Heart left ventricle (tissue), 16 donors: ENCODE results near the gene AAMDC. TPM values are rescaled to one million over a fixed set of nuclear protein-coding genes. Genes with fewer than 3 reads are reported as not detected.
A peak's percentile ranks its signal among the peaks of the same experiment; 100 is the strongest.

Experiments used
- ATAC-seq, 4 donors: fragments of 200-7000 bp; cut with Tn5 transposase; one replicate each; pipeline ENCODE4 v1.9.1; 2020 to 2022; ENCODE audit warnings: moderate library complexity in 4 of 4, mild to moderate bottlenecking in 3 of 4, moderate number of reproducible peaks in 1 of 4
- DNase-seq, 5 donors: peaks; one replicate each; pipeline ENCODE4 v3.0.0-alpha.2; 2020
- H3K27ac ChIP-seq, 12 donors: fragments of 200-600 bp; sonication (generic) in 4 of 12; one replicate each; pipeline versions ENCODE4 v1.5.0 to v1.8.0; 2016 to 2022; ENCODE audit warnings: mild to moderate bottlenecking in 2 of 12
- H3K27me3 ChIP-seq, 9 donors: fragments of 200-600 bp; sonication (generic) in 2 of 9; one replicate each; pipeline versions ENCODE4 v1.5.1 to v1.8.0; 2016 to 2022; ENCODE audit warnings: mild to moderate bottlenecking in 3 of 9
- H3K36me3 ChIP-seq, 9 donors: fragments of 200-600 bp; sonication (generic) in 2 of 9; one replicate each; pipeline versions ENCODE4 v1.5.0 to v1.8.0; 2018 to 2022; ENCODE audit warnings: mild to moderate bottlenecking in 2 of 9
- H3K4me1 ChIP-seq, 12 donors: fragments of 200-600 bp; sonication (generic) in 4 of 12; one replicate each; pipeline versions ENCODE4 v1.5.0 to v1.8.0; 2016 to 2022; ENCODE audit warnings: mild to moderate bottlenecking in 3 of 12
- H3K4me3 ChIP-seq, 12 donors: fragments of 200-600 bp; sonication (generic) in 4 of 12; one replicate each; pipeline versions ENCODE4 v1.5.0 to v1.8.0; 2017 to 2022; ENCODE audit warnings: mild to moderate bottlenecking in 9 of 12, moderate library complexity in 4 of 12
- H3K9me3 ChIP-seq, 12 donors: fragments of 200-600 bp; sonication (generic) in 4 of 12; one replicate each; pipeline versions ENCODE4 v1.5.0 to v1.8.0; 2016 to 2022; ENCODE audit warnings: mild to moderate bottlenecking in 1 of 12
- CTCF ChIP-seq, 12 donors: fragments of 200-600 bp; sonication (generic) in 4 of 12; IDR thresholded peaks; one replicate each; pipeline versions ENCODE4 v1.5.0 to v1.8.0; 2018 to 2022; ENCODE audit warnings: antibody characterized with exemption in 12 of 12, mild to moderate bottlenecking in 5 of 12
- POLR2A ChIP-seq, 2 donors: fragments of 450-650 bp; IDR thresholded peaks; one replicate each; pipeline ENCODE4 v1.6.1; 2017; ENCODE audit warnings: antibody characterized with exemption in 2 of 2, mild to moderate bottlenecking in 2 of 2, moderate library complexity in 2 of 2
- WGBS, 4 donors: extraction: QIAGEN DNeasy Blood & Tissue Kit in 2 of 4; methylation state at CpG; one replicate each; pipeline versions ENCODE4 v1.1.5 to v1.1.7; 2013 to 2018; 5-methylcytosine and 5-hydroxymethylcytosine counted together
- intact Hi-C, 10 donors: fragments of 100-400 bp; cut with DNase I; formaldehyde crosslinking; loops; one replicate each; pipeline versions ENCODE4 v1.11.1 to v1.14.2; 2022
- polyA plus RNA-seq, 2 donors: library from polyadenylated mRNA; stranded (reverse); fragments of 200-250 nt; gene quantifications; one replicate each; pipeline ENCODE4 v1.2.3, GENCODE V29; 2013
- total RNA-seq, 9 donors: library from RNA; depleted of rRNA in 2 of 9; stranded (reverse); fragments of >200 nt in 2 of 9; fragmentation: NEBNext Ultra II Directional in 3 of 9; extraction: Animal tissue kit (Norgen Biotek cat#: 25700) in 3 of 9; gene quantifications; one replicate each; pipeline versions ENCODE4 v1.1.0 to v1.2.4, GENCODE V29; 2016 to 2023
- donor health status: ischemic (EF 13 %, LVEDD 7.1; RV severe dilation, severe dysfunction).
- donor health status: healthy with polysubstance abuse.
- donor health status: DM: no; HTN: yes; CAD: no.
- donor health status: DM: no; HTN: no; CAD: no.
- donor health status: ischemic (EF 25% LVEDD 6.9; RV normal size, moderate dysfunction).
- donor health status: ischemic (EF 25% LVEDD 5.7; RV mildly dilated, moderate dysfunction).
- donor health status: healthy.
- donor health status: DM: yes; HTN: yes; CAD: no.
- donor health status: ischemic (EF 35%, LVEDD 5.7; RV mildly dilated, moderate dysfunction).
- donor health status: nonischemic (EF 11% LVEDD 7.7; RV severe dilation, severe dysfunction).
- donor health status: DM: yes; HTN: yes; CAD: no.
- donor health status: PGD.
- donor health status: ischemic (EF 29% LVEDD 5.4; RV normal size, mild dysfunction).
- donor health status: nonischemic (EF 23%, LVEDD 6.1; RV moderate dilation, normal function).

The AAMDC gene
- total and polyA plus RNA-seq, 11 donors = 56.9 to 337 (median 99.7) TPM

- Histone ChIP-seq H3K9me3 (no peaks in the 10 kb centered on the region), H3K27me3 (no peaks in the 10 kb centered on the region), H3K36me3 (no peaks in the 10 kb centered on the region), H3K4me1 (peaks cover 0 to 28% (median 2%) of the 10 kb centered on the region in 12 donors), H3K27ac (no peak overlapping the region), H3K4me3 (no peak overlapping the region)
- intact Hi-C loops = no loop called here
- TF ChIP-seq POLR2A (IDR thresholded peaks at IDR 0.05) (no peak), CTCF (IDR thresholded peaks at IDR 0.05) (no peak)
- 94 to 96% (median 95%) methylated on average over 3 of the region's 3 CpGs for WGBS, 4 donors
- no peak for ATAC-seq
- DNase-seq = no peak
These were observed 36.4 kb upstream of the AAMDC start for GRCh38 chr11:77784572-77784971.

GRCh38 chr11:77789061-77789730, 31.7 kb upstream of the AAMDC start:
- 68 to 83% (median 82%) methylated on average over 7 to 11 of the region's 11 CpGs for WGBS, 4 donors
- ATAC-seq = peak in 1 of 4 donors; percentile 55
- Histone ChIP-seq H3K27me3 (no peaks in the 10 kb centered on the region), H3K9me3 (no peaks in the 10 kb centered on the region), H3K4me1 (peaks cover 0 to 20% (median under 1%) of the 10 kb centered on the region in 12 donors), H3K4me3 (no peak overlapping the region), H3K27ac (no peak overlapping the region), H3K36me3 (peaks cover 0 to 7% (median 0%) of the 10 kb centered on the region in 9 donors)
- intact Hi-C loops = no loop called here
- no peak for TF ChIP-seq CTCF (IDR thresholded peaks at IDR 0.05)
- no peak for TF ChIP-seq POLR2A (IDR thresholded peaks at IDR 0.05)
- DNase-seq = no peak

- Histone ChIP-seq H3K36me3 (peaks cover 0 to 7% (median 0%) of the 10 kb centered on the region in 9 donors), H3K4me1 (peaks cover 0 to 25% (median 6%) of the 10 kb centered on the region in 12 donors), H3K4me3 (no peak overlapping the region), H3K27me3 (no peaks in the 10 kb centered on the region), H3K27ac (no peak overlapping the region), H3K9me3 (no peaks in the 10 kb centered on the region)
- intact Hi-C loops = no loop called here
- DNase-seq (no peak), ATAC-seq (peak in 1 of 4 donors; percentile 33)
- WGBS, 4 donors = 93 to 100% (median 96%) methylated on average over 3 to 5 of the region's 5 CpGs
- TF ChIP-seq POLR2A (IDR thresholded peaks at IDR 0.05) (no peak), CTCF (IDR thresholded peaks at IDR 0.05) (no peak)
These were observed 31.0 kb upstream of the AAMDC start for GRCh38 chr11:77789731-77790476.

GRCh38 chr11:77791301-77791700, 29.6 kb upstream of the AAMDC start:
- H3K4me3 ChIP-seq = no peak overlapping the region
- peaks cover 0 to 30% (median 6%) of the 10 kb centered on the region in 12 donors for H3K4me1 ChIP-seq
- no peak overlapping the region for H3K27ac ChIP-seq
- ATAC-seq (no peak), DNase-seq (no peak)
- 94 to 97% (median 96%) methylated on average over 4 of the region's 4 CpGs for WGBS, 4 donors
- no peaks in the 10 kb centered on the region for H3K9me3 ChIP-seq
- no peaks in the 10 kb centered on the region for H3K27me3 ChIP-seq
- intact Hi-C loops = no loop called here
- no peak for TF ChIP-seq POLR2A (IDR thresholded peaks at IDR 0.05)
- TF ChIP-seq CTCF (IDR thresholded peaks at IDR 0.05) = no peak
- peaks cover 0 to 7% (median 0%) of the 10 kb centered on the region in 9 donors for H3K36me3 ChIP-seq
